Lung (tissue), 12 donors: Measurements from ENCODE around the gene HTR1D. TPM values are rescaled to one million over a fixed set of nuclear protein-coding genes. Genes with fewer than 3 reads are reported as not detected.
A peak's percentile ranks its signal among the peaks of the same experiment; 100 is the strongest.

ENCODE experiments used
- ATAC-seq: fragments of 200-7000 bp; cut with Tn5 transposase; one replicate; pipeline ENCODE4 v1.9.1; 2020; ENCODE audit warnings: moderate number of reproducible peaks; ENCODE audit not compliant: insufficient read depth, low FRiP score
- DNase-seq, 3 donors: peaks; one replicate each; pipeline ENCODE4 v3.0.0-alpha.2; 2013 to 2017
- H3K27ac ChIP-seq, 2 donors: one replicate each; pipeline ENCODE4 v1.5.1; 2013; ENCODE audit warnings: mild to moderate bottlenecking in 2 of 2, moderate library complexity in 2 of 2, control low read depth in 1 of 2, inconsistent platforms in 1 of 2, low read depth in 1 of 2, low read length in 1 of 2
- H3K27me3 ChIP-seq, 3 donors: one replicate each; pipeline ENCODE4 v1.5.1; 2013; ENCODE audit warnings: low read length in 2 of 3; ENCODE audit not compliant: control insufficient read depth in 3 of 3, insufficient read depth in 3 of 3
- H3K36me3 ChIP-seq, 4 donors: one replicate each; pipeline ENCODE4 v1.5.1; 2013; ENCODE audit warnings: low read length in 4 of 4, mild to moderate bottlenecking in 1 of 4, moderate library complexity in 1 of 4; ENCODE audit not compliant: control insufficient read depth in 4 of 4, insufficient read depth in 4 of 4
- H3K4me1 ChIP-seq, 5 donors: one replicate each; pipeline ENCODE4 v1.5.1; 2013; ENCODE audit warnings: low read length in 5 of 5, mild to moderate bottlenecking in 2 of 5, moderate library complexity in 1 of 5; ENCODE audit not compliant: control insufficient read depth in 5 of 5, insufficient read depth in 5 of 5
- H3K4me3 ChIP-seq: one replicate; pipeline ENCODE4 v1.5.1; 2013; ENCODE audit warnings: mild to moderate bottlenecking, control low read depth, moderate library complexity
- H3K9ac ChIP-seq, 2 donors: one replicate each; pipeline ENCODE4 v1.5.1; 2013; ENCODE audit warnings: low read length in 2 of 2, control low read depth in 1 of 2; ENCODE audit not compliant: insufficient read depth in 1 of 2
- H3K9me3 ChIP-seq, 4 donors: one replicate each; pipeline ENCODE4 v1.5.1; 2013; ENCODE audit warnings: low read length in 3 of 4, mild to moderate bottlenecking in 1 of 4, moderate library complexity in 1 of 4; ENCODE audit not compliant: control insufficient read depth in 4 of 4, insufficient read depth in 3 of 4
- CTCF ChIP-seq: IDR thresholded peaks from 2 replicates; pipeline ENCODE4 v1.5.1; 2012; ENCODE audit warnings: mild to moderate bottlenecking; ENCODE audit errors: control extremely low read depth, extremely low read depth
- WGBS, 2 donors: extraction: QIAGEN DNeasy Blood & Tissue Kit; methylation state at CpG; one replicate each; pipeline ENCODE4 v1.1.7; 2013; 5-methylcytosine and 5-hydroxymethylcytosine counted together
- polyA plus RNA-seq, 2 donors: library from polyadenylated mRNA; stranded (reverse); fragments of 200-250 nt; gene quantifications; one replicate each; pipeline ENCODE4 v1.2.1, GENCODE V29; 2013
- total RNA-seq, 2 donors: library from RNA; depleted of rRNA in 1 of 2; stranded (reverse); fragments of >200 nt in 1 of 2; gene quantifications; one replicate each; pipeline ENCODE4 v1.2.1, GENCODE V29; 2014 to 2021
- donor health status: control.
- donor health status: control.
- donor health status: Bipolar disorder and iron deficiency.
- donor health status: healthy.
- donor health status: DM: yes; HTN: yes; CAD: no.

Gene HTR1D
- total and polyA plus RNA-seq, 4 donors, result 0.18 to 0.30 (median 0.25) TPM; not detected in 1

GRCh38 chr1:23254584-23254983 is 37.3 kb upstream of the HTR1D start:
- H3K9ac ChIP-seq, result no peak overlapping the region
- H3K36me3 ChIP-seq, result no peaks in the 10 kb centered on the region
- H3K4me1 ChIP-seq, result peaks cover 0 to 6% (median 0%) of the 10 kb centered on the region in 5 donors

GRCh38 chr1:23251812-23252211 is 34.5 kb upstream of the HTR1D start:
- 93 to 100% methylated on average over 1 of the region's 1 CpG for WGBS, 2 donors
- Histone ChIP-seq H3K9me3 (no peaks in the 10 kb centered on the region), H3K27me3 (no peaks in the 10 kb centered on the region), H3K9ac (no peak overlapping the region), H3K27ac (no peak overlapping the region), H3K4me3 (no peak overlapping the region), H3K36me3 (no peaks in the 10 kb centered on the region), H3K4me1 (peaks cover 0 to 10% (median 0%) of the 10 kb centered on the region in 5 donors)
- DNase-seq, result no peak
- ATAC-seq, result no peak
- no peak for TF ChIP-seq CTCF

More at GRCh38 chr1:23254584-23254983, 37.3 kb upstream of the HTR1D start:
- Histone ChIP-seq H3K4me3 (no peak overlapping the region), H3K27me3 (no peaks in the 10 kb centered on the region), H3K27ac (no peak overlapping the region), H3K9me3 (no peaks in the 10 kb centered on the region)
- TF ChIP-seq CTCF, result no peak
- no peak for ATAC-seq
- no peak for DNase-seq
- 89 to 92% methylated on average over 5 of the region's 5 CpGs for WGBS, 2 donors

- no peaks in the 10 kb centered on the region for H3K36me3 ChIP-seq
- peaks cover 0 to 10% (median 0%) of the 10 kb centered on the region in 5 donors for H3K4me1 ChIP-seq
- H3K27me3 ChIP-seq, result no peaks in the 10 kb centered on the region
- DNase-seq (peak; percentile 58 to 96 (median 96)), ATAC-seq (no peak)
- 62 to 67% methylated on average over 6 of the region's 6 CpGs for WGBS, 2 donors
- TF ChIP-seq CTCF, result no peak
- H3K4me3 ChIP-seq, result no peak overlapping the region
- no peaks in the 10 kb centered on the region for H3K9me3 ChIP-seq
- no peak overlapping the region for H3K9ac ChIP-seq
- no peak overlapping the region for H3K27ac ChIP-seq
These were observed 32.6 kb upstream of the HTR1D start for GRCh38 chr1:23249787-23250454.
